Thyroid gland (tissue), 4 donors: Measurements from ENCODE around the gene INTU. TPM values are rescaled to one million over a fixed set of nuclear protein-coding genes. Genes with fewer than 3 reads are reported as not detected.

ENCODE experiments used
- DNase-seq, 2 donors: peaks; one replicate each; pipeline ENCODE4 v3.0.0-alpha.2; 2019
- H3K27ac ChIP-seq, 3 donors: fragments of 200-600 bp; sonication (generic); 1 replicate in 2 of 3; 2 replicates in 1 of 3; pipeline ENCODE4 v1.5.1; 2016 to 2019; ENCODE audit warnings: mild to moderate bottlenecking in 1 of 3, moderate library complexity in 1 of 3
- H3K27me3 ChIP-seq: fragments of 200-600 bp; sonication (generic); one replicate; pipeline ENCODE4 v1.5.1; 2019
- H3K36me3 ChIP-seq, 2 donors: fragments of 200-600 bp; sonication (generic); one replicate each; pipeline ENCODE4 v1.5.1; 2016 to 2019
- H3K4me1 ChIP-seq, 2 donors: fragments of 200-600 bp; sonication (generic); one replicate each; pipeline ENCODE4 v1.5.1; 2017 to 2019
- H3K4me3 ChIP-seq, 3 donors: fragments of 200-600 bp; sonication (generic); replicated peaks in 1 of 3; 1 replicate in 2 of 3; 2 replicates in 1 of 3; pipeline ENCODE4 v1.5.1; 2016; ENCODE audit warnings: mild to moderate bottlenecking in 1 of 3
- H3K9me3 ChIP-seq: fragments of 200-600 bp; sonication (generic); one replicate; pipeline ENCODE4 v1.5.1; 2017
- CTCF ChIP-seq, 6 experiments: fragments of 200-600 bp in 3 of 6; fragments of 450-650 bp in 3 of 6; sonication (generic) in 3 of 6; IDR thresholded peaks; one replicate each; pipeline ENCODE4 v1.5.1; 2016 to 2019; ENCODE audit warnings: antibody characterized with exemption in 6 of 6, mild to moderate bottlenecking in 2 of 6, inconsistent platforms in 1 of 6, moderate library complexity in 1 of 6
- POLR2A ChIP-seq, 2 donors: fragments of 450-650 bp; IDR thresholded peaks; one replicate each; pipeline ENCODE4 v1.6.1; 2017; ENCODE audit warnings: antibody characterized with exemption in 2 of 2, mild to moderate bottlenecking in 2 of 2, moderate library complexity in 1 of 2
- WGBS, 2 donors: methylation state at CpG; one replicate each; pipeline ENCODE4 v1.1.5; 2017; 5-methylcytosine and 5-hydroxymethylcytosine counted together
- intact Hi-C: fragments of 100-400 bp; cut with DNase I; formaldehyde crosslinking; loops from one replicate; pipeline ENCODE4 v1.15.1; 2023
- total RNA-seq, 4 donors: library from RNA; depleted of rRNA; stranded (reverse); fragments of >200 nt; gene quantifications; one replicate each; pipeline ENCODE4 v1.2.3, GENCODE V29; 2016

Gene INTU
- total RNA-seq, 4 donors from 2014 or later, result 11.4 to 23.0 (median 12.8) TPM

GRCh38 chr4:127629371-127629770 is 3.4 kb upstream of the INTU start:
- H3K27ac ChIP-seq, result no peak overlapping the region
- H3K27me3 ChIP-seq, result no peaks in the 10 kb centered on the region
- intact Hi-C loops, result no loop called here
- H3K9me3 ChIP-seq, result no peaks in the 10 kb centered on the region
- 65 to 68% methylated on average over 3 of the region's 3 CpGs for WGBS, 2 donors
- no peak for DNase-seq
- no peak for TF ChIP-seq POLR2A (IDR thresholded peaks at IDR 0.05)
- peaks cover 0 to 3% of the 10 kb centered on the region in 2 donors for H3K4me1 ChIP-seq
- no peak overlapping the region for H3K4me3 ChIP-seq
- H3K36me3 ChIP-seq, result no peaks in the 10 kb centered on the region

- H3K36me3 ChIP-seq, result no peaks in the 10 kb centered on the region
- no peaks in the 10 kb centered on the region for H3K9me3 ChIP-seq
- H3K27ac ChIP-seq, result no peak overlapping the region
- no peaks in the 10 kb centered on the region for H3K27me3 ChIP-seq
- no peak overlapping the region for H3K4me3 ChIP-seq
- intact Hi-C loops, result no loop called here
- TF ChIP-seq CTCF (IDR thresholded peaks at IDR 0.05) (no peak), POLR2A (IDR thresholded peaks at IDR 0.05) (no peak)
- whole genome bisulfite sequencing, 2 donors, result 88 to 93% methylated on average over 5 of the region's 5 CpGs
- peaks cover 0 to 3% of the 10 kb centered on the region in 2 donors for H3K4me1 ChIP-seq
- DNase-seq, result no peak
Measured at GRCh38 chr4:127630152-127630551, 2.6 kb upstream of the INTU start.

- intact Hi-C loops, result no loop called here
- Histone ChIP-seq H3K36me3 (no peaks in the 10 kb centered on the region), H3K9me3 (no peaks in the 10 kb centered on the region), H3K4me1 (peaks cover 0 to 3% of the 10 kb centered on the region in 2 donors), H3K27ac (no peak overlapping the region), H3K4me3 (no peak overlapping the region), H3K27me3 (no peaks in the 10 kb centered on the region)
- TF ChIP-seq POLR2A (IDR thresholded peaks at IDR 0.05), result no peak
- TF ChIP-seq CTCF (IDR thresholded peaks at IDR 0.05), result no peak
- 56 to 69% methylated on average over 2 of the region's 2 CpGs for WGBS, 2 donors
- no peak for DNase-seq
Measured at GRCh38 chr4:127631420-127631819, 1.3 kb upstream of the INTU start.

- Histone ChIP-seq H3K27ac (no peak overlapping the region), H3K4me3 (no peak overlapping the region), H3K4me1 (peaks cover 0 to 3% of the 10 kb centered on the region in 2 donors), H3K9me3 (no peaks in the 10 kb centered on the region), H3K36me3 (no peaks in the 10 kb centered on the region), H3K27me3 (no peaks in the 10 kb centered on the region)
- WGBS, 2 donors, result 85 to 93% methylated on average over 3 of the region's 3 CpGs
- DNase-seq, result no peak
- intact Hi-C loops, result no loop called here
- no peak for TF ChIP-seq POLR2A (IDR thresholded peaks at IDR 0.05)
- TF ChIP-seq CTCF (IDR thresholded peaks at IDR 0.05), result no peak
Measured at GRCh38 chr4:127634181-127634580, 1.4 kb downstream of the INTU start.

GRCh38 chr4:127641524-127641923 is 8.8 kb downstream of the INTU start:
- Histone ChIP-seq H3K36me3 (peaks cover 0 to 3% of the 10 kb centered on the region in 2 donors), H3K4me1 (no peaks in the 10 kb centered on the region), H3K27me3 (no peaks in the 10 kb centered on the region), H3K27ac (no peak overlapping the region), H3K9me3 (no peaks in the 10 kb centered on the region), H3K4me3 (no peak overlapping the region)
- DNase-seq, result no peak
- TF ChIP-seq POLR2A (IDR thresholded peaks at IDR 0.05) (no peak), CTCF (IDR thresholded peaks at IDR 0.05) (no peak)
- intact Hi-C loops, result no loop called here
- 81 to 84% methylated on average over 4 of the region's 4 CpGs for WGBS, 2 donors

- no peak overlapping the region for H3K4me3 ChIP-seq
- no peaks in the 10 kb centered on the region for H3K4me1 ChIP-seq
- TF ChIP-seq POLR2A (IDR thresholded peaks at IDR 0.05) (no peak), CTCF (IDR thresholded peaks at IDR 0.05) (no peak)
- intact Hi-C loops, result no loop called here
- no peak for DNase-seq
- H3K36me3 ChIP-seq, result peaks cover 0 to 3% of the 10 kb centered on the region in 2 donors
- no peaks in the 10 kb centered on the region for H3K9me3 ChIP-seq
- H3K27me3 ChIP-seq, result no peaks in the 10 kb centered on the region
- H3K27ac ChIP-seq, result peak overlapping the region in 1 of 3 donors; percentile 3
Measured at GRCh38 chr4:127642169-127642568, 9.4 kb downstream of the INTU start.
